D721Med (cell line): Measurements from ENCODE around the gene PLEKHA4.
"Not testable (repeated sequence)": the region's sequence is repeated elsewhere in the genome, so short reads cannot be mapped to it uniquely, and the experiment has no call there.

Source experiments
- DNase-seq: peaks from one replicate; pipeline ENCODE4 v3.0.0; 2011; ENCODE audit warnings: low spot score; ENCODE audit not compliant: insufficient read length
- FAIRE-seq: peaks from 2 replicates; lab custom pipeline; 2011; peaks lifted over from hg19 to GRCh38; lab: Jason Lieb, UNC
- CTCF ChIP-seq: IDR thresholded peaks from 2 replicates; pipeline ENCODE4 v1.5.1; 2012; ENCODE audit warnings: mild to moderate bottlenecking, control low read depth; ENCODE audit not compliant: insufficient read depth; ENCODE audit errors: missing control alignments

The PLEKHA4 gene

GRCh38 chr19:48856921-48857320, 11.5 kb downstream of the PLEKHA4 start:
- DNase-seq (no peak), FAIRE-seq (no peak)
- TF ChIP-seq CTCF: no peak

- TF ChIP-seq CTCF: no peak
- DNase-seq (no peak), FAIRE-seq (no peak)
Observed at GRCh38 chr19:48854103-48854502, 14.3 kb downstream of the PLEKHA4 start.

- DNase-seq (no peak), FAIRE-seq (no peak)
- TF ChIP-seq CTCF: no peak
Observed at GRCh38 chr19:48853483-48853882, 14.9 kb downstream of the PLEKHA4 start.

GRCh38 chr19:48852292-48852691, 16.1 kb downstream of the PLEKHA4 start:
- no peak for TF ChIP-seq CTCF
- FAIRE-seq (no peak), DNase-seq (no peak)

- DNase-seq, FAIRE-seq: not testable (repeated sequence)
Observed at GRCh38 chr19:48846659-48847058, 21.8 kb downstream of the PLEKHA4 start.

- FAIRE-seq (no peak), DNase-seq (peak; percentile 55)
- TF ChIP-seq CTCF: peak; percentile 10
Observed at GRCh38 chr19:48845384-48845783, 23.0 kb downstream of the PLEKHA4 start.

- FAIRE-seq (no peak), DNase-seq (no peak)
- TF ChIP-seq CTCF: no peak
Observed at GRCh38 chr19:48844472-48844871, 23.9 kb downstream of the PLEKHA4 start.

GRCh38 chr19:48842789-48843162, 25.6 kb downstream of the PLEKHA4 start:
- FAIRE-seq: no peak
- DNase-seq: no peak
- TF ChIP-seq CTCF: peak; percentile 72
